ENCODE measurements around the gene KRTAP2-3.
"Not testable (repeated sequence)": the region's sequence is repeated elsewhere in the genome, so short reads cannot be mapped to it uniquely, and the experiment has no call there.

KRTAP2-3 gene

DNA sequence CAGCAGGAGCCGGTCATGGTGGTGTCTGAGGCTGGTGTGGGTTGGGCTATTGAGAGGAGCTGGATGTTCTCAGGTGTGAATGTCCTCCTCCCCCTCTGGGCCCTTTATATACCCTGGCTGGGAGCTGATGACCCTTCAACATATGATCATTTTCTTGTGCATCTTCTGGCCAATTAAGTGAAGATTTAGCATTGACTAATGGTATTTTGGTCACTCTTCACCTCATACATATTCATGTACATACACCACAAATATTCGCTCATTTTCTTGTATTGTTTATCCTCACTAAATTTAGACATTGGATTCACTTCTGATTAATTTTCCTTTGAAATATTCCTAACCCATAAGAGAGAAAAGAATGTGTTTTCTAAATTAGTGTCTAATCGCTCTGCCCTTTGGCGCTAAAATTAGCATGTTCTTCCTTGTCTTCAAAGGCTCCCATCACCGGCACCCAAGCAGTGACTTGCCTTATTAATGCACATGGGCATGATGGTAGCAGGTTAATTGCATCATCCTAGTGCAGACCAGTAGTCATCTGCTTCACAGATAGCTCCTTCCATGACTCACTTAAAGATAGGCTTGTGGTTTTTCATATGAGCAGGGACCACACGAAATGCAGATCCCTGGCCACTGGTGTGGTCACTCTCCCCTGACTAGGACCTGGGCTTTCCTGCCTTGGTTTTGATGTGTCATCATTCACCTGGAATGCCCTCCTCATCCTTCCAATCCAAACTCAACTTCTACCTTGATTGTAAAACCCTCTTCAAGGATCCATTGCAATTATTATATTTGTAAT is 6.1 kb upstream of the KRTAP2-3 start, which contains the start of gene KRTAP2-4:
TSS of gene KRTAP2-4 (minus strand) at position 51 of the 796 bp plus-strand sequence. CDS start at position 17, 34 bp downstream.
- Histone ChIP-seq H3K4me1 (ENCODE audit: control insufficient read depth, insufficient read depth, low read length) (no peaks in the 10 kb centered on the region), H3K9ac (ENCODE audit: low read length in 2 of 2) (no peak within 1 kb of the TSS), H3K9me3 (ENCODE audit: control insufficient read depth in 2 of 2, low read length in 2 of 2) (no peaks in the 10 kb centered on the region)

DNA sequence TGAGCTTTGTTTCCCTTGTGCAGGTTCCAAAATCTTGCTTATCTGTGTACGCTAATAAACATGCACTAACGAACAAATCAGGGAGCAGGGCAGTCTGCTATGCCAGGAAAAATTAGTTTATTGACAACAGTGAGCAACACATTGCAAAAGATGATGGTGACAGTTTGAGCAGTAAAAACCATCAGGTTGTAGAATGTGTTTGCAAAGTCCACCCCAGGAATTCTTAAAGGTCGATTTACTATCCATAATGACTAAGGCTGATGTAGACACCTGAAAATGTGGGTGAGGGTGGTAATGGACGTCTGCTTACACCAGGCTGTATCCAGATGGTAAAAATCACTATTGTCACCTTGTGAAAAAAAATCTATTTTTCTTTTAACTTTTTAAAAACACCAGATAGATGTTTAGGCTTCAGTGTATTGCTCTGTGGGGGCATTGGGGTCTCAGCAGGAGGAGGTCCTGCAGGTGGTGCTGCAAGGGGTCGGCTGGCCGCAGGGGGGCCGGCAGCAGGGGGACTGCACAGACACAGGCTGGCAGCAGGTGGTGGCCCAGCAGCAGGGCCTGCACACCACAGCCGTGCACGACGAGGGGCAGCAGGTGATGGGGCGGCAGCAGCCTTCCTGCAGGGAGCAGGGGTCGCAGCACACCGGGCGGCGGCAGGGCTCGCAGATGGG is 5.2 kb upstream of the KRTAP2-3 start:
- H3K4me1 ChIP-seq (ENCODE audit: control insufficient read depth, insufficient read depth, low read length); H3K9me3 ChIP-seq (ENCODE audit: control insufficient read depth in 2 of 2, low read length in 2 of 2); H3K4me3 ChIP-seq (ENCODE audit: low read length in 2 of 2); H3K27me3 ChIP-seq (ENCODE audit: control insufficient read depth in 1 of 2, insufficient read depth in 2 of 2, low read length in 2 of 2); H3K36me3 ChIP-seq (ENCODE audit: control insufficient read depth in 2 of 2, insufficient read depth in 2 of 2, low read length in 2 of 2); H3K27ac ChIP-seq (ENCODE audit: low read length); H3K9ac ChIP-seq (ENCODE audit: low read length in 2 of 2): not testable (repeated sequence)

More for the DNA sequence above, 6.1 kb upstream of the KRTAP2-3 start, which contains the start of gene KRTAP2-4:
- Histone ChIP-seq H3K36me3 (ENCODE audit: control insufficient read depth in 2 of 2, insufficient read depth in 2 of 2, low read length in 2 of 2) (no peaks in the 10 kb centered on the region), H3K27ac (ENCODE audit: low read length) (no peak within 1 kb of the TSS), H3K27me3 (ENCODE audit: control insufficient read depth in 1 of 2, insufficient read depth in 2 of 2, low read length in 2 of 2) (no peaks in the 10 kb centered on the region), H3K4me3 (ENCODE audit: low read length in 2 of 2) (no peak within 1 kb of the TSS)

- no peaks in the 10 kb centered on the region for H3K27me3 ChIP-seq (ENCODE audit: control insufficient read depth in 1 of 2, insufficient read depth in 2 of 2, low read length in 2 of 2)
- H3K4me1 ChIP-seq (ENCODE audit: control insufficient read depth, insufficient read depth, low read length), result no peaks in the 10 kb centered on the region
- H3K9me3 ChIP-seq (ENCODE audit: control insufficient read depth in 2 of 2, low read length in 2 of 2), result no peaks in the 10 kb centered on the region
- no peaks in the 10 kb centered on the region for H3K36me3 ChIP-seq (ENCODE audit: control insufficient read depth in 2 of 2, insufficient read depth in 2 of 2, low read length in 2 of 2)
- no peak overlapping the region for H3K27ac ChIP-seq (ENCODE audit: low read length)
- no peak overlapping the region for H3K4me3 ChIP-seq (ENCODE audit: low read length in 2 of 2)
- H3K9ac ChIP-seq (ENCODE audit: low read length in 2 of 2), result no peak overlapping the region
Observed at GRCh38 chr17:41064301-41064700, 4.4 kb upstream of the KRTAP2-3 start.

GRCh38 chr17:41063449-41063848 is 3.5 kb upstream of the KRTAP2-3 start:
- Histone ChIP-seq H3K36me3 (ENCODE audit: control insufficient read depth in 2 of 2, insufficient read depth in 2 of 2, low read length in 2 of 2) (no peaks in the 10 kb centered on the region), H3K27me3 (ENCODE audit: control insufficient read depth in 1 of 2, insufficient read depth in 2 of 2, low read length in 2 of 2) (peaks cover 0 to 2% of the 10 kb centered on the region in 2 donors), H3K9me3 (ENCODE audit: control insufficient read depth in 2 of 2, low read length in 2 of 2) (peaks cover 0 to 3% of the 10 kb centered on the region in 2 donors), H3K4me1 (ENCODE audit: control insufficient read depth, insufficient read depth, low read length) (no peaks in the 10 kb centered on the region), H3K9ac (ENCODE audit: low read length in 2 of 2) (no peak overlapping the region), H3K4me3 (ENCODE audit: low read length in 2 of 2) (no peak overlapping the region), H3K27ac (ENCODE audit: low read length) (no peak overlapping the region)

DNA sequence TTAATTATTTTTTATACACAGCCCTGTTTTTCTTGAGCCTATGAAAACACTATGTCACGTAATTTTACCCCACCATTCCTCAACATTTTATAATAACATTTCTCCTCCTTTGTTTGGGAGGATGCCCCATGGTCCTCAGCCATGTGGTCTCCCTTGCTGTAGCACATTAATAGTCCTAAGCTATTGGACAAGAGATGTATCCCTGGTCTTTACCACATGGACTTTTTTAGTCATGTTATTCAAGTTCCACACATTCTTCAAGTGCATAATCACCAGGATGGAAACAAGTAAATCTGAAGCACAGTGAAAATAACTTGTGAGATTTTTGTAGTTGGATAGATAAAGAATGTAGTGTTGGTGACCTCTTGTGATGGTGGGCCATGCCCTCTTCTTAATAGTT is 2.0 kb upstream of the KRTAP2-3 start:
- H3K4me3 ChIP-seq (ENCODE audit: low read length in 2 of 2), result no peak overlapping the region
- peaks cover 0 to 2% of the 10 kb centered on the region in 2 donors for H3K27me3 ChIP-seq (ENCODE audit: control insufficient read depth in 1 of 2, insufficient read depth in 2 of 2, low read length in 2 of 2)
- H3K4me1 ChIP-seq (ENCODE audit: control insufficient read depth, insufficient read depth, low read length), result no peaks in the 10 kb centered on the region
- H3K27ac ChIP-seq (ENCODE audit: low read length), result no peak overlapping the region
- H3K9me3 ChIP-seq (ENCODE audit: control insufficient read depth in 2 of 2, low read length in 2 of 2), result peaks cover 0 to 3% of the 10 kb centered on the region in 2 donors
- H3K36me3 ChIP-seq (ENCODE audit: control insufficient read depth in 2 of 2, insufficient read depth in 2 of 2, low read length in 2 of 2), result no peaks in the 10 kb centered on the region
- no peak overlapping the region for H3K9ac ChIP-seq (ENCODE audit: low read length in 2 of 2)

DNA sequence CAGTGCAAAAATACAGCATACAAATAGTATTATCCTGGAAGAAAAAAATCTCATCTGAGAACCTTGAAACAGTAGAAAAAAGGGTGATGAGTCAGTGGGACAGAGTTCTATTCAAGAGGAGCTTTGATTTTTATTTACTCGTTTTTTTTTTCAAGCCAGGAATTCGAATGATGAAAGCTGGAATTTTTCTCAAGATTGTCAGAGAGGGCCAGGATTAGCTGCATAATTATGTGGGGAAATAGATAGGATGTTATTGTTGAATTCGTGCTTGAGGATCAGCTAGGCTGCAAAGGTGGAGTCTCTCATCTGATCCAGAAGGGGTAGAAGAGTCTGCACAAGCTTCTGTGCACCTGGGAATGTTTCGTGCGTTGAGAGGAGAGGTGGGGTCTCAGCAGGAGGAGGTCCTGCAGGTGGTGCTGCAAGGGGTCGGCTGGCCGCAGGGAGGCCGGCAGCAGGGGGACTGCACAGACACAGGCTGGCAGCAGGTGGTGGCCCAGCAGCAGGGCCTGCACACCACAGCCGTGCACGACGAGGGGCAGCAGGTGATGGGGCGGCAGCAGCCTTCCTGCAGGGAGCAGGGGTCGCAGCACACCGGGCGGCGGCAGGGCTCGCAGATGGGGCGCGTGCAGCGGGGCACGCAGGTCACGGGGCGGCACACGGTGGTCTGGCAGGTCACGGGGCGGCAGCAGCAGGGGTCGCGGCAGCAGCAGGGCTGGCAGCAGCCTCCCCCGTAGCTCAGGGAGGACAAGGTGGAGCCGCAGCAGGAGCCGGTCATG is 450 bp downstream of the KRTAP2-3 start:
- not testable (repeated sequence) for H3K9me3 ChIP-seq (ENCODE audit: control insufficient read depth in 2 of 2, low read length in 2 of 2); H3K9ac ChIP-seq (ENCODE audit: low read length in 2 of 2); H3K4me1 ChIP-seq (ENCODE audit: control insufficient read depth, insufficient read depth, low read length); H3K27me3 ChIP-seq (ENCODE audit: control insufficient read depth in 1 of 2, insufficient read depth in 2 of 2, low read length in 2 of 2); H3K27ac ChIP-seq (ENCODE audit: low read length); H3K36me3 ChIP-seq (ENCODE audit: control insufficient read depth in 2 of 2, insufficient read depth in 2 of 2, low read length in 2 of 2); H3K4me3 ChIP-seq (ENCODE audit: low read length in 2 of 2)

DNA sequence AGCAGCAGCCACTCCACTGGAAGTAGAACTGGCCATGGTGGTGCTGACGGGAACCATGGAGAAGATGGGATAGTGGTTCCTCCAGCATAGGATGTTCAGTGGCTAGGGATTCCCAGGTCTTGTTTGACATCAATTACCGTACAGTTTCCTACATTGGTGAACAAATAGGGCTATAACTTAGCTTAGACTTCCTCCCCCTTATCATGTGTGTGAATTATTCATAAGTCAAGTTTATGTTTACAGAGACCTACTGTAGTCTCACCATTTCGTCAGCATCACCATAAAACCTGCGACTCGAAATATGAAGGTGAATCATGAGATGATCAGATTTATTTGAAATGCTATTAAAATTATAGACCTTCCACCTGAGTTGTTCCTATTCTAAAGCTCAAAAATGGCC is 1.2 kb downstream of the KRTAP2-3 start:
- peaks cover 0 to 2% of the 10 kb centered on the region in 2 donors for H3K27me3 ChIP-seq (ENCODE audit: control insufficient read depth in 1 of 2, insufficient read depth in 2 of 2, low read length in 2 of 2)

DNA sequence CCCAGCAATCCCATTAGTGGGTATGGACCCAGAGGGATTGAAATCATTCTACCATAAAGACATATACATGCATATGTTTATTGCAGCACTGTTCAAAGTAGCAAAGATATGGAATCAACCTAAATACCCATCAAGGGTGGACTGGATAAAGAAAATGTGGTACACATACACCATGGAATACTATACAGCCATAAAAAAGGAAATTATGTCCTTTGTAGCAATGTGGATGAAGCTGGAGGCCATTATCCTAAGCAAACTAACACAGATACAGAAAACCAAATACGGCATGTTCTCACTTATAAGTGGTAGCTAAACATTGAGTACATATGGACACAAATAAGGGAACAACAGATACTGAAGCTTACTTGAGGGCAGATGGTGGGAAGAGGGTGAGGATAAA is 2.4 kb downstream of the KRTAP2-3 start:
- H3K4me3 ChIP-seq (ENCODE audit: low read length in 2 of 2), result no peak overlapping the region
- peaks cover 0 to 2% of the 10 kb centered on the region in 2 donors for H3K27me3 ChIP-seq (ENCODE audit: control insufficient read depth in 1 of 2, insufficient read depth in 2 of 2, low read length in 2 of 2)
- H3K9me3 ChIP-seq (ENCODE audit: control insufficient read depth in 2 of 2, low read length in 2 of 2), result peaks cover 0 to 7% of the 10 kb centered on the region in 2 donors
- H3K9ac ChIP-seq (ENCODE audit: low read length in 2 of 2), result no peak overlapping the region
- no peaks in the 10 kb centered on the region for H3K36me3 ChIP-seq (ENCODE audit: control insufficient read depth in 2 of 2, insufficient read depth in 2 of 2, low read length in 2 of 2)
- no peaks in the 10 kb centered on the region for H3K4me1 ChIP-seq (ENCODE audit: control insufficient read depth, insufficient read depth, low read length)
- H3K27ac ChIP-seq (ENCODE audit: low read length), result no peak overlapping the region

More for the DNA sequence above, 1.2 kb downstream of the KRTAP2-3 start:
- Histone ChIP-seq H3K4me1 (ENCODE audit: control insufficient read depth, insufficient read depth, low read length) (no peaks in the 10 kb centered on the region), H3K9me3 (ENCODE audit: control insufficient read depth in 2 of 2, low read length in 2 of 2) (peaks cover 0 to 7% of the 10 kb centered on the region in 2 donors), H3K4me3 (ENCODE audit: low read length in 2 of 2) (no peak overlapping the region), H3K9ac (ENCODE audit: low read length in 2 of 2) (no peak overlapping the region), H3K36me3 (ENCODE audit: control insufficient read depth in 2 of 2, insufficient read depth in 2 of 2, low read length in 2 of 2) (no peaks in the 10 kb centered on the region), H3K27ac (ENCODE audit: low read length) (no peak overlapping the region)

GRCh38 chr17:41055130-41055529 is 4.8 kb downstream of the KRTAP2-3 start, which contains the start of gene KRTAP2-2:
Gene KRTAP2-2, minus strand, starts transcription at chr17:41055230. Its CDS starts 19 bp downstream, at chr17:41055211.
- H3K27me3 ChIP-seq (ENCODE audit: control insufficient read depth in 1 of 2, insufficient read depth in 2 of 2, low read length in 2 of 2); H3K27ac ChIP-seq (ENCODE audit: low read length); H3K9me3 ChIP-seq (ENCODE audit: control insufficient read depth in 2 of 2, low read length in 2 of 2); H3K4me1 ChIP-seq (ENCODE audit: control insufficient read depth, insufficient read depth, low read length); H3K9ac ChIP-seq (ENCODE audit: low read length in 2 of 2); H3K4me3 ChIP-seq (ENCODE audit: low read length in 2 of 2); H3K36me3 ChIP-seq (ENCODE audit: control insufficient read depth in 2 of 2, insufficient read depth in 2 of 2, low read length in 2 of 2): not testable (repeated sequence)

DNA sequence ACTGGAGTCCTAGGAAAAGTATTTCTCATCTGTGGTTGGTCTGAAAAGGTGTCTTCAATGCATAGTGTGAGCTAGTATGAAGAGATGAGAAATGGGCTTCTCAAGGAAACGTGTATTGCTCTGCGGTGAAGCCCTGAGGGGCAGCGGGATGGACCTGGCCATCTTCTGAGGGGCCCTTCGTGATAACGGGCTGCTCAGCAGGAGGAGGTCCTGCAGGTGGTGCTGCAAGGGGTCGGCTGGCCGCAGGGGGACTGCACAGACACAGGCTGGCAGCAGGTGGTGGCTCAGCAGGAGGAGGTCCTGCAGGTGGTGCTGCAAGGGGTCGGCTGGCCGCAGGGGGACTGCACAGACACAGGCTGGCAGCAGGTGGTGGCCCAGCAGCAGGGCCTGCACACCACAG is 5.4 kb downstream of the KRTAP2-3 start:
- not testable (repeated sequence) for H3K4me3 ChIP-seq (ENCODE audit: low read length in 2 of 2); H3K27me3 ChIP-seq (ENCODE audit: control insufficient read depth in 1 of 2, insufficient read depth in 2 of 2, low read length in 2 of 2); H3K27ac ChIP-seq (ENCODE audit: low read length); H3K36me3 ChIP-seq (ENCODE audit: control insufficient read depth in 2 of 2, insufficient read depth in 2 of 2, low read length in 2 of 2); H3K4me1 ChIP-seq (ENCODE audit: control insufficient read depth, insufficient read depth, low read length); H3K9ac ChIP-seq (ENCODE audit: low read length in 2 of 2); H3K9me3 ChIP-seq (ENCODE audit: control insufficient read depth in 2 of 2, low read length in 2 of 2)
